Liver (tissue), 9 donors: ENCODE data around the gene SLC38A11. TPM values are rescaled to one million over a fixed set of nuclear protein-coding genes. Genes with fewer than 3 reads are reported as not detected.

Experiments
- DNase-seq: peaks from one replicate; pipeline ENCODE4 v3.0.0-alpha.2; 2017; ENCODE audit warnings: low spot score
- H3K27ac ChIP-seq, 2 donors: one replicate each; pipeline ENCODE4 v1.7.0; 2013; ENCODE audit warnings: inconsistent platforms in 2 of 2, low read length in 2 of 2, control low read depth in 1 of 2, low read depth in 1 of 2, mild to moderate bottlenecking in 1 of 2
- H3K27me3 ChIP-seq, 4 donors: one replicate each; pipeline versions ENCODE4 v1.6.1 to v1.7.0; 2013; ENCODE audit warnings: low read length in 3 of 4, inconsistent platforms in 1 of 4, mild to moderate bottlenecking in 1 of 4, moderate library complexity in 1 of 4; ENCODE audit not compliant: control insufficient read depth in 4 of 4, insufficient read depth in 4 of 4
- H3K36me3 ChIP-seq, 4 donors: one replicate each; pipeline versions ENCODE4 v1.6.1 to v1.7.0; 2013; ENCODE audit warnings: low read length in 3 of 4, mild to moderate bottlenecking in 3 of 4, low read depth in 1 of 4, moderate library complexity in 1 of 4; ENCODE audit not compliant: control insufficient read depth in 4 of 4, insufficient read depth in 3 of 4
- H3K4me1 ChIP-seq, 4 donors: one replicate each; pipeline versions ENCODE4 v1.6.1 to v1.7.0; 2013; ENCODE audit warnings: low read length in 3 of 4, mild to moderate bottlenecking in 3 of 4, moderate library complexity in 1 of 4; ENCODE audit not compliant: control insufficient read depth in 4 of 4, insufficient read depth in 4 of 4
- H3K4me3 ChIP-seq, 3 donors: one replicate each; pipeline versions ENCODE4 v1.6.1 to v1.7.0; 2013; ENCODE audit warnings: low read length in 3 of 3, control low read depth in 1 of 3, low read depth in 1 of 3, mild to moderate bottlenecking in 1 of 3
- H3K9ac ChIP-seq, 2 donors: one replicate each; pipeline ENCODE4 v1.7.0; 2013; ENCODE audit warnings: low read length in 2 of 2, mild to moderate bottlenecking in 2 of 2, moderate library complexity in 2 of 2, control low read depth in 1 of 2, low read depth in 1 of 2
- H3K9me3 ChIP-seq, 4 donors: one replicate each; pipeline versions ENCODE4 v1.6.1 to v1.7.0; 2013; ENCODE audit warnings: low read length in 3 of 4; ENCODE audit not compliant: control insufficient read depth in 4 of 4
- EGR1 ChIP-seq, 2 donors: IDR thresholded peaks; 2 replicates each; pipeline ENCODE4 v1.6.1; 2016 to 2018; ENCODE audit warnings: antibody characterized with exemption in 2 of 2, low read depth in 2 of 2
- FOXA1 ChIP-seq: IDR thresholded peaks from 2 replicates; pipeline ENCODE4 v1.6.1; 2016; ENCODE audit warnings: antibody characterized with exemption
- FOXA2 ChIP-seq: IDR thresholded peaks from 2 replicates; pipeline ENCODE4 v1.6.1; 2016; ENCODE audit warnings: antibody characterized with exemption
- GABPA ChIP-seq, 2 donors: IDR thresholded peaks in 1 of 2; conservative IDR thresholded peaks in 1 of 2; 2 replicates each; pipeline ENCODE4 v1.6.1; 2016; ENCODE audit warnings: antibody characterized with exemption in 2 of 2, mild to moderate bottlenecking in 1 of 2, moderate library complexity in 1 of 2
- HNF4A ChIP-seq, 2 donors: conservative IDR thresholded peaks; 2 replicates each; pipeline ENCODE4 v1.6.1; 2016; ENCODE audit warnings: antibody characterized with exemption in 2 of 2, mild to moderate bottlenecking in 2 of 2
- HNF4G ChIP-seq: IDR thresholded peaks from 2 replicates; pipeline ENCODE4 v1.6.1; 2016; ENCODE audit warnings: antibody characterized with exemption
- JUND ChIP-seq, 2 donors: IDR thresholded peaks; 2 replicates each; pipeline ENCODE4 v1.6.1; 2016; ENCODE audit warnings: antibody characterized with exemption in 2 of 2
- NR2F2 ChIP-seq: IDR thresholded peaks from 2 replicates; pipeline ENCODE4 v1.6.1; 2016; ENCODE audit warnings: antibody characterized with exemption
- RAD21 ChIP-seq, 2 donors: IDR thresholded peaks; 2 replicates each; pipeline ENCODE4 v1.6.1; 2016; ENCODE audit warnings: antibody characterized with exemption in 2 of 2, mild to moderate bottlenecking in 2 of 2
- SP1 ChIP-seq: IDR thresholded peaks from 2 replicates; pipeline ENCODE4 v1.6.1; 2018; ENCODE audit warnings: antibody characterized with exemption, mild to moderate bottlenecking
- TAF1 ChIP-seq: conservative IDR thresholded peaks from 2 replicates; pipeline ENCODE4 v1.6.1; 2016; ENCODE audit warnings: antibody characterized with exemption, mild to moderate bottlenecking
- YY1 ChIP-seq: IDR thresholded peaks from 2 replicates; pipeline ENCODE4 v1.6.1; 2016; ENCODE audit warnings: antibody characterized with exemption, mild to moderate bottlenecking
- WGBS: extraction: QIAGEN DNeasy Blood & Tissue Kit; methylation state at CpG from one replicate; pipeline ENCODE4 v1.1.7; 2013; 5-methylcytosine and 5-hydroxymethylcytosine counted together
- polyA plus RNA-seq, 2 donors: library from polyadenylated mRNA; stranded (reverse) in 1 of 2; unstranded in 1 of 2; fragments of 200-250 nt in 1 of 2; fragments of >200 nt in 1 of 2; fragmentation: Nextera tagmentation in 1 of 2; extraction: Ambion mirVana in 1 of 2; gene quantifications; one replicate each; pipeline versions ENCODE4 v1.2.1 to v1.2.3, GENCODE V29; 2013 to 2015
- total RNA-seq, 2 donors: library from RNA; depleted of rRNA; stranded (reverse); fragments of >200 nt; gene quantifications; one replicate each; pipeline ENCODE4 v1.2.3, GENCODE V29; 2014
- TF ChIP-seq, protein P1 (sequence below): IDR thresholded peaks from 2 replicates; pipeline ENCODE4 v1.6.1; 2016; ENCODE audit warnings: antibody characterized with exemption
- TF ChIP-seq, protein P2 (sequence below): IDR thresholded peaks from 2 replicates; pipeline ENCODE4 v1.6.1; 2016; ENCODE audit warnings: antibody characterized with exemption
- TF ChIP-seq, protein P3 (sequence below): IDR thresholded peaks from 2 replicates; pipeline ENCODE4 v1.6.1; 2016; ENCODE audit warnings: antibody characterized with exemption, mild to moderate bottlenecking
- TF ChIP-seq, protein P4 (sequence below): fragments of 150-350 bp; IDR thresholded peaks from 2 replicates; pipeline ENCODE4 v1.5.1; 2017; ENCODE audit warnings: improper control_type of control experiment, low read depth, low read length; ENCODE audit not compliant: missing input control
- donor health status: healthy.
- donor health status: healthy.
- donor health status: healthy.
- donor health status: healthy.
- donor health status: healthy.

The SLC38A11 gene
- total and polyA plus RNA-seq, 4 donors: 0.54 to 3.3 (median 2.3) TPM

DNA sequence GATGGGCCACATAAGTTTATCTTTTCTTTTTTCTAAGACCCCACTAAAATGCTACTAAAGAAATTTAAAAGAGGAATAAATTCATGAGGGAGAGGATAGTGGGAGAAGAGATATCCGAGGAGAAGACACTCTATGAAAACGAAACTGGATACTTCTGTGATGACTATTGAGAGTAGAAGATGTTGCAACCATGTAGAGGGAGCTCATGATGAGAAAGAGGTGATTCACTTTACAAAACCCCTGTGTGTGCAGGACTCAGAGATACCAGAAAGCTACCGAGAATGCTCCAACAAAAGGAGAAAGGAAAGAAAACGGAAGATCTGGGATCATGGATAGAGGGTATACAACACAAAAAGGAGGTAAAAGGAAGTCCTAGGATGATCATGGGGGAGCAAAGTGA, 34.9 kb downstream of the SLC38A11 start (continued):
- TF ChIP-seq HNF4G (no peak), RAD21 (IDR thresholded peaks at IDR 0.05) (peak; percentile 20 to 40), FOXA1 (no peak), JUND (IDR thresholded peaks at IDR 0.05) (peak; percentile 42 to 75), GABPA (IDR thresholded peaks at IDR 0.05 in 1 of 2, conservative IDR thresholded peaks at IDR 0.05 in 1 of 2) (no peak), SP1 (peak; percentile 14)
- TF ChIP-seq, protein P1, sequence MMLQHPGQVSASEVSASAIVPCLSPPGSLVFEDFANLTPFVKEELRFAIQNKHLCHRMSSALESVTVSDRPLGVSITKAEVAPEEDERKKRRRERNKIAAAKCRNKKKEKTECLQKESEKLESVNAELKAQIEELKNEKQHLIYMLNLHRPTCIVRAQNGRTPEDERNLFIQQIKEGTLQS: peak; percentile 59
- TF ChIP-seq, protein P2, sequence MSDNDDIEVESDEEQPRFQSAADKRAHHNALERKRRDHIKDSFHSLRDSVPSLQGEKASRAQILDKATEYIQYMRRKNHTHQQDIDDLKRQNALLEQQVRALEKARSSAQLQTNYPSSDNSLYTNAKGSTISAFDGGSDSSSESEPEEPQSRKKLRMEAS: no peak

DNA sequence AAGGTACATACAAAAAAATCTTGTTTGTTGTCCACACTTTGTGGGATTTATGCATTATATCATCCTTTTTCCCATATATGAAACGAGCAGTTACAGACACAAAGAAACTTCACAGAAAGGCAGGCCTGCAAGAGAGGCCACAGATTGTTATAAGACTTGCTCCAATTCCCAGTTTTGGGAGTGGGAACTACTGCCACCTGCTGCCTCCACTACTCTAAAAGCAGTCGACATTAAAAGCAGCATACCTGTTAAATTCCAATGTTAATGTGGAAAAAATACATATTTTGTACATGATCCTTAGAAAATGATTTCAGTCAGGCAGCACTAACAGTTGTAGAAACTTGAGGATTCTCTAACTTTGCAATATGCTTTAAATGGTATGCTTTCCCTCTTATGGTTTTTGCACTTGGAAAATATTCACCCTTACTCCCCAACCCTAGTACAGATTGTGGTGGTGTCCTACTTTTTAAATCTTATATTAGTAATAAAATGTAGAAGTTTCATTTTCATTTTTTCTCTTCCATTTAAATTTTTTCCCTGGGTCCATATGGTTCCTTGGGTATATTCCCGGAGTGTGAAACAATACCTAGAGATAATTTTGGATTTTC, 37.9 kb downstream of the SLC38A11 start:
- H3K9ac ChIP-seq: no peak overlapping the region
- H3K9me3 ChIP-seq: no peaks in the 10 kb centered on the region
- peak; percentile 50 for DNase-seq
- no peak overlapping the region for H3K27ac ChIP-seq
- 37% methylated on average over 3 of the region's 3 CpGs for WGBS
- no peaks in the 10 kb centered on the region for H3K27me3 ChIP-seq
- TF ChIP-seq, protein P3, sequence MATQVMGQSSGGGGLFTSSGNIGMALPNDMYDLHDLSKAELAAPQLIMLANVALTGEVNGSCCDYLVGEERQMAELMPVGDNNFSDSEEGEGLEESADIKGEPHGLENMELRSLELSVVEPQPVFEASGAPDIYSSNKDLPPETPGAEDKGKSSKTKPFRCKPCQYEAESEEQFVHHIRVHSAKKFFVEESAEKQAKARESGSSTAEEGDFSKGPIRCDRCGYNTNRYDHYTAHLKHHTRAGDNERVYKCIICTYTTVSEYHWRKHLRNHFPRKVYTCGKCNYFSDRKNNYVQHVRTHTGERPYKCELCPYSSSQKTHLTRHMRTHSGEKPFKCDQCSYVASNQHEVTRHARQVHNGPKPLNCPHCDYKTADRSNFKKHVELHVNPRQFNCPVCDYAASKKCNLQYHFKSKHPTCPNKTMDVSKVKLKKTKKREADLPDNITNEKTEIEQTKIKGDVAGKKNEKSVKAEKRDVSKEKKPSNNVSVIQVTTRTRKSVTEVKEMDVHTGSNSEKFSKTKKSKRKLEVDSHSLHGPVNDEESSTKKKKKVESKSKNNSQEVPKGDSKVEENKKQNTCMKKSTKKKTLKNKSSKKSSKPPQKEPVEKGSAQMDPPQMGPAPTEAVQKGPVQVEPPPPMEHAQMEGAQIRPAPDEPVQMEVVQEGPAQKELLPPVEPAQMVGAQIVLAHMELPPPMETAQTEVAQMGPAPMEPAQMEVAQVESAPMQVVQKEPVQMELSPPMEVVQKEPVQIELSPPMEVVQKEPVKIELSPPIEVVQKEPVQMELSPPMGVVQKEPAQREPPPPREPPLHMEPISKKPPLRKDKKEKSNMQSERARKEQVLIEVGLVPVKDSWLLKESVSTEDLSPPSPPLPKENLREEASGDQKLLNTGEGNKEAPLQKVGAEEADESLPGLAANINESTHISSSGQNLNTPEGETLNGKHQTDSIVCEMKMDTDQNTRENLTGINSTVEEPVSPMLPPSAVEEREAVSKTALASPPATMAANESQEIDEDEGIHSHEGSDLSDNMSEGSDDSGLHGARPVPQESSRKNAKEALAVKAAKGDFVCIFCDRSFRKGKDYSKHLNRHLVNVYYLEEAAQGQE: no peak
- no peak for TF ChIP-seq NR2F2
- no peak for TF ChIP-seq JUND (IDR thresholded peaks at IDR 0.05)
- TF ChIP-seq HNF4G: no peak
- TF ChIP-seq YY1: peak; percentile 37
- TF ChIP-seq EGR1 (IDR thresholded peaks at IDR 0.05; ENCODE audit: low read depth in 2 of 2): no peak
- TF ChIP-seq FOXA2: no peak
- TF ChIP-seq, protein P1: no peak
- no peak for TF ChIP-seq GABPA (IDR thresholded peaks at IDR 0.05 in 1 of 2, conservative IDR thresholded peaks at IDR 0.05 in 1 of 2)
- peak; percentile 95 for TF ChIP-seq RAD21 (IDR thresholded peaks at IDR 0.05)
- TF ChIP-seq HNF4A (conservative IDR thresholded peaks at IDR 0.05): no peak
- TF ChIP-seq TAF1: no peak
- TF ChIP-seq, protein P4, sequence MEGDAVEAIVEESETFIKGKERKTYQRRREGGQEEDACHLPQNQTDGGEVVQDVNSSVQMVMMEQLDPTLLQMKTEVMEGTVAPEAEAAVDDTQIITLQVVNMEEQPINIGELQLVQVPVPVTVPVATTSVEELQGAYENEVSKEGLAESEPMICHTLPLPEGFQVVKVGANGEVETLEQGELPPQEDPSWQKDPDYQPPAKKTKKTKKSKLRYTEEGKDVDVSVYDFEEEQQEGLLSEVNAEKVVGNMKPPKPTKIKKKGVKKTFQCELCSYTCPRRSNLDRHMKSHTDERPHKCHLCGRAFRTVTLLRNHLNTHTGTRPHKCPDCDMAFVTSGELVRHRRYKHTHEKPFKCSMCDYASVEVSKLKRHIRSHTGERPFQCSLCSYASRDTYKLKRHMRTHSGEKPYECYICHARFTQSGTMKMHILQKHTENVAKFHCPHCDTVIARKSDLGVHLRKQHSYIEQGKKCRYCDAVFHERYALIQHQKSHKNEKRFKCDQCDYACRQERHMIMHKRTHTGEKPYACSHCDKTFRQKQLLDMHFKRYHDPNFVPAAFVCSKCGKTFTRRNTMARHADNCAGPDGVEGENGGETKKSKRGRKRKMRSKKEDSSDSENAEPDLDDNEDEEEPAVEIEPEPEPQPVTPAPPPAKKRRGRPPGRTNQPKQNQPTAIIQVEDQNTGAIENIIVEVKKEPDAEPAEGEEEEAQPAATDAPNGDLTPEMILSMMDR: peak; percentile 70
- TF ChIP-seq, protein P2: no peak
- H3K4me3 ChIP-seq: no peak overlapping the region
- no peaks in the 10 kb centered on the region for H3K36me3 ChIP-seq
- peaks cover 6 to 22% (median 21%) of the 10 kb centered on the region in 4 donors for H3K4me1 ChIP-seq
